ENCODE results near the gene YBX3.

The YBX3 gene

DNA sequence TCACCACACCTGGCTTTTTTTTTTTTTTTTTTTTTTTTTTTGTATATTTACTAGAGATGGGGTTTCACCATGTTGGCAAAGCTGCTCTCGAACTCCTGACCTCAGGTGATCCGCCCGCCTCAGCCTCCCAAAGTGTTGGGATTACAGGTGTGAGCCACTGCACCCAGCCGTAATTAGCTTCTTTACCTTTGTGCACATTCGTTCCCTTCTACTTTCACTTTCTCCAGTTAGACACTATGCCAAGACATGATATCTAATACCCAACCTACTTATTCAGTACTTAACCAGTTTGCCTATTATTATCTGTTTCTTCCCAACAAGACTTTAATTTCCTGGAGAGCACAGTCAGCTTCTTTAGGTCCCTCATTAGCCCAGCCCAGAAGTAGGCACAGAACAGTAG lies 54.6 kb downstream of the YBX3 start:
- peak; percentile 21 for DNase-seq

DNA sequence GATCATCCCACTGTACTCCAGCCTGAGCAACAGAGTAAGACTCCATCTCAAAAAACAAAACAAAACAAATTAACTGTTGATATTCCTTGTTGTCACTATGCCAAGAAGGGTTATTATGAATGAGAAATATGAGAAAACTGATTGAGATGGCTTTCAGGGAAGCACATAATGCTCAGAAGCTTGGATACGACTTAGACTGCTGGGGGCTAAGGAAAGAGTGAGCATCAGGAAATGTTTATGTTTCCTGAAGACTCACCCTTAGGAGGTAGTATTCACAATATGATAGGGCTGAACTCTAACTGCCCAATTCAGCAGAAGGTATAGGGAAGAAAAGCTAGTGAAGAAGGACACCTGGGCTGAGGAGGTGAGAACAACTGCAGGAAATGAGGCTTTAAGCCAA lies 55.5 kb downstream of the YBX3 start:
- DNase-seq = no peak

DNA sequence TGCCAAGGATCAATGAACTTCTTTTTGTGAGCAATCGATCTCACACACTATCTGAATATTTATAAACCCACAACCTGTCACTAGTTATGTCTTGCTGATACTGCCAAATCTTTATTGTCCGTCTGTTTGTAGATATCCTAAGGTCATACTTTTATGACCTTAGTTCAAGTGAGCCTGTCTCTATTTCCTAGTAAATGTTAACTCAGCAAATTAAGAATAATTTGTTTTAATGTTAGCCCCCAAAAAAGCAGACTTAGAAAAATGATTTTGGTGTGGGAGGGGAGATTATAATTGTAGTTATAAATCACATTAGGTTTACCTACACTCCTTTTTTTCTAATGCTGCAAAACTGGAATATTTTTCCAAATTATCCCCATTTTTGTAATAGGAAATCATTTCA lies 58.6 kb downstream of the YBX3 start:
- no peak for DNase-seq

DNA sequence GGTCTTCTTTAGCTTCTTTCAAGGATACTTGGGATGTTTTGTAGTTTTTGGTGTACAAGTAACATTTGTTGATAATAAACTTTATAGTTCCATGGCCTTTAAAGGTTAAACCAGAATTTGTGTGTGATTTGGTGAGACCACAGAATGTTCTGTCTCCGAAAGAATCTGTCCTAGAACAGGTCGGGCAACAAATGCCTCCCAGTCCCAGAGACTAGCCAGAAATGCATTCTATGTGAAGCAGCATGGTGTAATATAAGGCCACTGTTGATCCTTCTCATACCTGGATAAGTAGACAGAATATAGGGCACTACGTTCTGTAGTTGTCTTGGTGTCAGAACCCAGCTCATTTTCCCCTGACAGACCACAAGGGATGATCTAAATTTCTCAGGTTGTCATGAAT lies 59.3 kb downstream of the YBX3 start:
- DNase-seq = no peak

DNA sequence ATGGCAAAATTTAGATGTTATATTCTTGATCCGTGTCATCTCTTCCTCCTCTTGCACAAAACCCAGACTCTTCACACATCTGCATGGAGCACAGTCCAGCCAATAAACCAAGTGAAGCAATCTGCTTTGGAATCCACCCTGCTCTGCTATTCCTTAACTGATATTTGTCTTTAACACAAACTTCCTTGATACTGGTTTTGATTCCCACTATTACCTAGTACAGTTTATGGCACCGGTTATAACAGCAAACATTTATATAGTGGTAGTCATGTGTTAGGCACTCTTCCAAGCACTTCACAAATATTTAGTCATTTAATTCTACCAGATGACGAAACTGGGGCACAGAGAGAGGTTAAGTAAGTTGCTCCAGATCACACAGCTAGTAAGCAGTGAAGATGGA lies 61.8 kb downstream of the YBX3 start:
- no peak for DNase-seq

DNA sequence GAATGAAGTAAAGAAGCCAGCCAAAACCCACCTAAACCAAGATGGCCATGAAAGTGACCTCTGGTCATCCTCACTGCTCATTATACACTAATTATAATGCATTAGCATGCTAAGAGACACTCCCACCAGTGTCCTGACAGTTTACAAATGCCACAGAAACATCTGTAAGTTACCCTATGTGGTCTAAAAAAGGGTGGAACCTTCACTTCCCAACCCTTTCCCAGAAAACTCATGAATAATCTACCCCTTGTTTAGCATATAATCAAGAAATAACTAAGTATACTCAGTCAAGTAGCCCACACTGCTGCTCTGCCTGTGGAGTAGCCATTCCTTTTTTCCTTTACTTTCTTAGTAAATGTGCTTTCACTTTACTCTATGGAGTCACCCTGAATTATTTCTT lies 69.1 kb downstream of the YBX3 start:
- no peak for DNase-seq

DNA sequence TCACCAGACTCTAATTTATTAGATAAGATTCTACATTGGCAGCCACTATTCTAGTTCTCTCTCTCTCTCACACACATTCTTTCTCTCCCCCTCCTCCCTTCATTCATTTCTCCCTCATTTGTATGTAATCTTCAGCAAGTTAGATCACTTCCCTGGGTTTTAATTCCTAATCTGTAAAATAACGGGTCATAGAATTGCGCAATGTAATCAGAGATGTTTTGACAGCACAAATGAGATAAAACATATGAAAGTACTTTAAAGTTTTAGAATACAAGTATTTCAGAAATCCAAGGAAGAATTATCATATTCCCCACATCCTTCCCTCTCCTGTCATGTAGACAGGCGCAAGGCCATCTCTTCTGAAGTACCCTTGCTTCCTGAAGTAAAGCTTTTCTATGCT lies 70.9 kb downstream of the YBX3 start:
- DNase-seq = no peak

All from CD4-positive, alpha-beta T cell treated with Interleukin-10 for 1 hour (primary cell).